NOMO-1 treated with DMSO at 0.1 percent for 48 hours (cell line): ENCODE data around the gene IRS1.
A peak's percentile ranks its signal among the peaks of the same experiment; 100 is the strongest.

Source experiments
- DNase-seq: peaks from one replicate; lab custom pipeline; 2025; ENCODE audit not compliant: unreplicated experiment; lab: John Stamatoyannopoulos, UW

The IRS1 gene

DNA sequence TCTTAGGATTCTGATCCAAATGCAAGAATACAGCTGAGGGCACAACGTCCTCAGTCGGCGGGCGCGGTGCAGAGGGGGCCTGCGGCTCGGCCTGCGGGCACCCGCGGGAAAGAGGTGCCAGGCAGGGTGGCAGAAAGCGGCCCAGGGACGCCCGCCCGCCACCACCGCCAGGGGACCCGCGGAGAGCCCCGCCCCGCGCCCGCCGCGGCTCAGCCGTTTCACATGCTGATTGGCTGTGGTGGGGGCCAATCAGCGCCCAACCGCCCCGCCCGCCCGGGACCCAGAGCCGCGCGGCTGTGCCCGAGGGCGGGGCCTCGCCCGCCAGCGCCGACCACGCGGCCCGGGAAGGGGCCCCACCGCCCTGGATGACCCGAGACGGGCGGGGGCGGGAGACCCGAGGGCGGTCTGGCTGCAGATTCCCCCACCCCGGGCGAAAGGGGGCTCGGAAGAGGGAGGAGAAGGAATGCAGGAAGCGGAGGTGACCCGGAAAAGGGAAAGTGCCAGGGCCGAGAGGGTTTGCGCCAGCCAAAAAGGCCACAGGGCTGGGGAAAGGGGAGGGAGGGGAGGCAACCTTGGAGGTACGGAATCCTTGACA, 8.0 kb downstream of the IRS1 start:
- DNase-seq = peak; percentile 79

DNA sequence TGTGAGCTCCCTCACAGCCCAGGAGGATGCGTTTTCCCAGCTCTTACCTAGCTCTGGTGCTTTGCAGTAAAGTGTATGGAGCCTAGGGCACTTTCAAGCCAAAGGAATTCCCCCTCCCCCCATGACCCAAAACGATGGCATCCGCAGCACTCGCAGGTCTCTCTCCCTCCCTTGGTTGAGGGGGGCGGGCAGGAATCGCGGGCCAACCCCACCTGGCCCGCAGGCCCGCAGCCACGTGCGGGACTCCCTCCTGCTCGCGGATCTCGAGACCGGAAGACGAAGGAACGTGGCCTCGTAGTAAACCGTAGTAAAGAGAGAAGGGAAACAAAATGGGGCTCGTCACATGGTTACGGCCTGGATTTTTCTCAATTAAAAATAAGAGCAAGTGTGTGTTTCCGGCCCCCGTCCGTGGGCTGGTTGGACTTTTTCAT, 8.5 kb downstream of the IRS1 start:
- DNase-seq = peak; percentile 61

DNA sequence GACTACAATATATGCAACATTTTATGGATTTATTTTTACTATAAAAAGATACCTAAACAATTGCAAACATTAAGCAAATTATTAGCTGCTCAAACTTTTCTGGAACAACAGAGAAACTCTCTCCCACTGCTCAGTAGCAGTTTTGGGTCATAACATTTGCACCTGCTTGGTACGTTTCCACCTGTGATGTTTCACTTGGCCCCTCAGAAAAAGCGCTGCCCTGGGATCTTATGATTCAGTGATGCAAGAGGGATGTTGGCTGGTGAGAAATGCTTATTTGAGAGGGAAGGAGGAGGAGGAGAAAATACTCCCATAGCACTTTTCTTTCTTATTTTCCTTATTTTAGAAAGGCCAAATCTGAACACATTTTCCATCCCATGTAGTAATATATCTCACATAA, 9.2 kb downstream of the IRS1 start:
- DNase-seq = no peak

GRCh38 chr2:226790011-226790410, 9.6 kb downstream of the IRS1 start:
- DNase-seq = no peak

DNA sequence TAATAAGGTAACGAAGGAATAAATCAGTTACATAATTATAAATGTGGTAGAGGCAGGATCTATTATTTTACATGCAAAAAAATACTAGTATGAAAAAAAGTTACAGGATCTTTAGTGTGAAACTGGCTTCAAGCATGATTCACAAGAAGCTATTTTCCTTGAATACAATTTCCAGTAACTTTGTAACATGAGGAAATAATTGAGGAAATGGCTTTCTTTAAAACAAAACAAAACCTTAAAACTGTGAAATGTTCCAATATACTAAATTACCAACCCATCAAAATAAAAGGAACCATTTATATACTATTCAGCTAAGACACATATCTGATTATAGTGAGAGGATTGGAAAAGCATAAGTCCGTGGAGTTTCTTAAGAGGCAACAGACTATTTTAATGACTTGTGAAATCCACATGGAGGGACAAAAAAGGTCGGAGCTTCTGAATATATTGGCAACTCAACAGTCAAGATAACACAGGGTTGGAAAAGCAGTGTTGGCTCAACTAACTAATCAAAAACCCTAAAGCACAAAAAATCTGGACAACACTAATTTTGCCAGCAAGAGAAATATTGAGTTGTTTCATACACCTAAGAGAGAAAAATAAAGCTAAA, 10.6 kb downstream of the IRS1 start:
- DNase-seq = no peak

- DNase-seq = no peak
These were observed 11.6 kb downstream of the IRS1 start for GRCh38 chr2:226788064-226788463.

DNA sequence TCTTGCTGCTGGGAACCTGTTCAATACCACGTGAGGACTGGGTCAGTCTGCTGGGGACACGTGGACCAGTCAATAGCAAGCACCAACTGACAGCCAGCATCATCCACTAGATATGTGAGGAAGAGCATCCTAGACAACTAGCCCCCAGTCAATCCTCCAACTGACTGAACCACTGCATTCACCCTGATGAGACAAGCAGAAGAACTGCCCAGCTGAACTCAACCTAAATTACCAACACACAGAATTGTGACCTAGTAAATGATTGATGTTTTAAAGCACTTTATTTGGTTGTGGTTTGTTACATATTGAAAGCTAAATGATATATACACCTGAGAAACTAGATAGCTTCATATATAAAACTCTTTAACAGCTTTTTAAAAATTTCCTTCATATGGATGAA, 15.7 kb downstream of the IRS1 start:
- DNase-seq = no peak

DNA sequence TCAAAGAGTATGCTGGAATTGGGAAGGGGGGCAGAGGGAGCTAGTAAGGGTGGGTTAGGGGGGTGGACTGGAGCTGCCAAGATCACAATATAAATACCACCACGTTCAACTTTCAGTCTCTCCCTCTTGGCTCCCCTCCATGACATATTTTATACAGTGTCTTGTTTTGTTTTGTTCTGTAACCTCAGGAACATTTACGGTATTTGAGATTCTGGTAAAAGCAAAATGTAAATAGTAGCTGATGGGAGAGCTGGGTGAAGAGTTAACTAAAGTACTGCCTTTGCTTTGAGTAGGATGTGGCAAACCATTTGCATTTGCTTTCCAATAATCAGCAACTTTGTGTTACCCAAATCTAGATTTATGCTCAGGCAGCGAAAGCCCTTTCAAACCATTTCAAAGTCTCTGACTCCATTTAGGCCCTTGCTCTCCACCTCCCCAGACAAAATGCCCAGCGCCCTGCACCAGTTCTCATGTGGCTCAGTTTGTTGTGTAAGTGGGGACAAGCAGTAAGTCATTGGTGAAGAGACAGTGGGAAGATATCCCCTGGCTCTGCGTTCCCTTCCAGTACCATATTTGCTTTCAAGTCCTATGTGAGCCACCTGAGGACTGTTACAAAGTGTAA, 17.4 kb downstream of the IRS1 start:
- no peak for DNase-seq

DNA sequence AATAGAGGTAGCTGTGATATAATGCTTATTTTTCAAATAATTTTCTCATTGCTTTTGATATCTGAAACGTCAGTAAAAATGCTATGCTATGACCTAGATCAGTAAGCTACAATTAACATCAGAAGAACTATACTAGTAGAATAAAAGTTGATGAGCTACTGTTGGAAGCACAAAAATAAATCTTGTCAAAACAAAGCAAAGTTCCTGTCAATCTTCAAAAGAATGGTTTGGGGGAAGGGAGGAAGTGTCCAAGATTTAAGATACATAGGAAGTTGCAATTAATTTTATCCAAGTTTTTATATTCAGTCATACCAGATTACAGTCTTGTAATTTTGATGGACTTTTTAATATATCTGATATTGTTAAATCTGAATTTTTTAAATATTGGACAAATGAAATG, 19.2 kb downstream of the IRS1 start:
- DNase-seq = no peak

DNA sequence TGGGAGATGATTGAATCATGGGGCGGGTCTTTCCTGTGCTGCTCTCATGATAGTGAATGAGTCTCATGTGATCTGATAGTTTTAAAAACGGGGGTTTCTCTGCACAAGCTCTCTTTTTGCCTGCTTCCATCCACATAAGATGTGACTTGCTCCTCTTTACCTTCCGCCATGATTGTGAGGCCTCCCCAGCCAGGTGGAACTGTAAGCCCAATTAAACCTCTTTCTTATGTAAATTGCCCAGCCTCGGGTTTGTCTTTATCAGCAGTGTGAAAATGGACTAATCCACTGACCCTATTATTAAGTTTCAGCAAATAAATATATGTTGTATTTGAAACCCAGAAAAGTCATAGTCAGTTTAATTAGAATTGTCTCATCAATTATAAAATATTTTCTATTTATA, 22.0 kb downstream of the IRS1 start:
- DNase-seq = no peak

DNA sequence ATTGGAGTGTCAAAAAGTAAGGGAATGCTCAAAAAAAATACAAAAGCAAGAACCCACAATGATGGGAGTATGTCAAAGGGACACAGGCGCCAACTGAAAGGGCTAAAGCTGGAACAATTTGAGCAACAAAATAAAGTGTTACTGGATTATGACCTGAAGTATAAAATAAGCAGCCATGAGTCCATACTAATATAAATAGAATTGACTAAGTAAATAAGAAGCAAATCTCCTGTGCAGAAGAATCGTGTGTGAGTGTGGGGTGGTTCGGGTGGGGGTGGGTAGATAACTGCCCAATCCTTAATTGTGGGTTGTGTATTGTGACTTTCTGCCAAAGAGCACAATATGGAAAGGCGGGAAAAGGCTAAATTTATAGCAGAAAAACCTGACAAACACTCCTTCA, 23.5 kb downstream of the IRS1 start:
- DNase-seq = no peak

GRCh38 chr2:226775032-226775509, 24.5 kb downstream of the IRS1 start:
- DNase-seq = no peak

DNA sequence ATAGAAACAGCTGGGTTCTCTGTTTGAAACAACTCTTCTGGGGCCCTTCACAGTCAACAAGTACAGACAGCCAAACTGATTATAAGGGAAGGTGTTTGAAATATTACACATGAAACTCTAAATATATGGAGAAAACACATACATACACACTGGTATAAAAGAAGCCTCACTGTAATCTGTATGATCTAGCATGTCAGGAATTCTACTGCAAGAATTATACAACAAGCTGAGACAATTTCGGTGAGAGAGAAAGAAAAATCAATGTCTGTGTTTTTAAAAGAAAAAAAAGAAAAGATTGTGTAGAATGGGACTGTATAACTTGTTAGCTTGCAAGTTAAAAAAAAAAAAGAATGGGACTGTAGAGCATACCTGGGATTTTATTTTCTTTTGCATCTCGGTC, 26.3 kb downstream of the IRS1 start:
- DNase-seq = no peak

GRCh38 chr2:226772389-226773179, 27.0 kb downstream of the IRS1 start:
- DNase-seq = peak; percentile 98

- no peak for DNase-seq
These were observed 28.6 kb downstream of the IRS1 start for GRCh38 chr2:226771067-226771466.

DNA sequence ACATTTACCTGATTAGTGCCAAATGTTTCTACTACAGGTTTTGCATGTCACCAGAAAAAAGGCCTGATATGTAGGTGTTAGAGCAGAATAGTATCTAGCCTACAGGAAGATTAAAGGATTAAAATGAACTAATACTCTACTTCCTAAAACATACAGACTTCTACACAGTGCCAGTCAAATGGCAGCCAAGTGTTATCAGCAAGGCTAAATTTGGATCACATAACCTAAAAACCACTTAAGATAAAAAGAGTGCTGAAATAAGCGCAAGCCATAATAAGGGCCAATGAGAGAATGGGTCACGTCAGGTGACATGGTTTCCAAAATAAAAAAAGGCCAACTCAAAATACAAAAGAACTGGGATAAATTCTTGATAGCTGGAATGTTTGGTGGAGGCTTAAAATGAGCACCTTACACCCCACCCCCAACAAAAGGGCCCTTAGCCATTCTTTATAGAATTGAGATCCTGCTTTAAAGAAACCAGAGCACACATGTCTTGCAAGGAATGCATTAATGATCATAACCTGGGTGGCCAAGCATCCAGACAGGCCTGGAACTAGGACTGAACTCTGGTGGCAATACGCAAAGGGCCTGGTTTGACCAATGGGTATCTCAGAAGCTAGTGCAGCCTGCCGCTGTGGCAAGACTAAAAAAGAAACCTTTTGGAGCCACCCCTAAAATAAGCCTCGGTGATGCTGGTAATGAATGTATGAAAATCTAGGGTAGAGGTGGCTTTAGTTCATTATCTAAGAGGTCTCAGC, 32.4 kb downstream of the IRS1 start:
- no peak for DNase-seq

DNA sequence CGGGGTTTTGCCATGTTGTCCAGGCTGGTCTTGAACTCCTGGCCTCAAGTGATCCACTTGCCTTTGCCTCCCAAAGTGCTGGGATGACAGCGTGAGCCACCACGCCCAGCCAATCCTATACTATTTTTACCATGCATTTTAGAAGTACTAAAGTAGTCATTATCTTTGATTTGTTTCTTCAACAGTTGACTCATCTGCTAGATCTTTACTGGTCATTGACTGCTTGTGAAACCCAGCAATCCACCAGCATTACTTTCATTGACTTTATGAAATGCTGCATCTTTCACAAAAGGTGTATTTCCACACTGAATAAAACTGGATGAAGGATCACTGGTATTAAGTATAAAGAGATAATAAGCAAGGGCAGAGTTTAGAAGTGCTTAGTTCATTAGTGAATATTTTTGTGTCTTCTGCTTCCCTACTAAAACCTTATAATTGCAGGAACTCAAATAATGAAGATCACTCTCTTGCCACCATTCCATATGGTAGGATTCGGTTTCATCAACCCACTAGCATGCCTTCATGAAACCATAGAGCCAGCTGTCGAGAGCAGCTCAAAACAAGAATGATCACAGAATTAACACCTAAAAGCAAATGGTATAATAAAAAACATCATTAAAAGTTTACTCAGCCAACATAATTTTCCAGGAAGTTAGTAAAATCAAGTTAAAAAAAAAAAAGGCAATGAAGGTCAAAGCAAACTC, 33.1 kb downstream of the IRS1 start:
- DNase-seq = no peak

GRCh38 chr2:226763320-226763719, 36.3 kb downstream of the IRS1 start:
- no peak for DNase-seq

DNA sequence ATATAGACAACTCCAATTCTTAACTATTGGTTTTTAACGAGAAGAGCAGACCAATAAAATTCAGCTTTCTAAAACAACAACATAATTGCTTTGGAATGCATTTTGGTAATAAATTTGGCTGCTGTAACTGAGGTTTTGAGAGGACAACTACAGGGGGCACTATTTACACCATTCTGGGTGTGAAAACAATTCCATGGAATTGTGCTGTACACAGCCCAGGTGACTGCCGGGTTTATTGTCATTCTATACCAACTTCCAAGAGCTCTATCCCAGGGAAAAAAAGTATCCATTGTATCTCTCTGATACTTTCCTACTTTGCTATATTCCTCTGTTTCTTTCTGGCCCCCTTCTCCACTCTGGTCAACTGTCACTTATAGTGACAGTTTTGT, 38.4 kb downstream of the IRS1 start:
- no peak for DNase-seq

DNA sequence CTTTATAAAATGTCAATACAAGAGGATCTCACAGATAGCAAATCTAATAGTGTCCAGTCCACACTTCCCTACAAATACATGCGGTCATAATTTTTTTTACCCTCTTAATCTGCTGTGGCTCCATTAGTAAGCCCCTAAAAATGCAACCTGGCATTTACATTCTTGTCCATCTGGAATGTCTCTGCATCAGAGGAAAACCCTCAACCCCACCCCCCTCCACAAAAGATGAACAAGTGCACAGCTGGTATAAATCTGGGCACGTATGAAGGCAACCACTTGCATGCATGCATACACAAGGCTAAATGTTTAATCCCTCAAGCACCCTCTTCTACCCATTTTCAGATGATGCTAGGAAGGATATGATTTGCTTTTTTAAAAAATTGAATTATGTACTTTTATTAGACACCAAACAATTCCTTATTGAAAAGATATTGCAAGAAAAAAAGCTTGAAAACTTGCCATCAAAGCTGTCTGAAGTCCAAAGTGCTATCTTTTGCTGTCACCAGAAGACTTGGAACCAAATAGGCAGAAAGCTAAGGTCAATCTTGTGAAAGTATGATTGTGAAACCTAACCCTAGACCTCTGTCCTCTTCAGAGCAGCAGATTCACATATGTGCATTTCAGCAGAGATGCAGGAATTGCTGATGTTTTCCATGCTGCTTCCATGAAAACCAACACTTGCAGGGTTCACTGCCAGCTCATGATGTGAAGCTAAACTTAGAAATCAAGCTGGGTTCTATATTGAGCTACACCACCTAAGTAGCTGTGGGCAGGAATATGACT, 39.0 kb downstream of the IRS1 start:
- DNase-seq = no peak
